ENCODE data around the gene FAM110D. TPM values are rescaled to one million over a fixed set of nuclear protein-coding genes. Genes with fewer than 3 reads are reported as not detected.

Gene FAM110D
- total RNA-seq, 4 donors from 2014 or later, result 3.5 to 15.6 (median 6.8) TPM

- H3K27ac ChIP-seq, result no peak overlapping the region
- TF ChIP-seq CTCF (IDR thresholded peaks at IDR 0.05) (no peak), POLR2A (IDR thresholded peaks at IDR 0.05) (no peak)
- no peaks in the 10 kb centered on the region for H3K9me3 ChIP-seq
- WGBS, 2 donors, result 91 to 92% methylated on average over 5 of the region's 5 CpGs
- no peaks in the 10 kb centered on the region for H3K36me3 ChIP-seq
- peaks cover 3 to 10% of the 10 kb centered on the region in 2 donors for H3K4me1 ChIP-seq
- no peak overlapping the region for H3K4me3 ChIP-seq (replicated peaks in 1 of 3)
- no peak for DNase-seq
- intact Hi-C loops (cut with DNase I), result no loop called here
- H3K27me3 ChIP-seq, result no peaks in the 10 kb centered on the region
Measured at GRCh38 chr1:26212726-26213125, 53.8 kb downstream of the FAM110D start.

GRCh38 chr1:26213335-26213905 is 54.5 kb downstream of the FAM110D start:
- Histone ChIP-seq H3K9me3 (no peaks in the 10 kb centered on the region), H3K4me3 (replicated peaks in 1 of 3) (no peak overlapping the region), H3K36me3 (no peaks in the 10 kb centered on the region), H3K27me3 (no peaks in the 10 kb centered on the region), H3K27ac (no peak overlapping the region), H3K4me1 (peaks cover 5 to 10% of the 10 kb centered on the region in 2 donors)
- intact Hi-C loops (cut with DNase I), result no loop called here
- WGBS, 2 donors, result 84 to 85% methylated on average over 6 of the region's 6 CpGs
- DNase-seq, result peak in 1 of 2 donors; percentile 8
- TF ChIP-seq CTCF (IDR thresholded peaks at IDR 0.05) (no peak), POLR2A (IDR thresholded peaks at IDR 0.05) (no peak)

Other genes with a start within 250 kb of the FAM110D start
- gene PAFAH2, start 161.0 kb upstream of the FAM110D start, total RNA-seq, result 10 to 100 TPM; 22.5 to 35.4 (median 30.7) TPM
- gene EXTL1, start 137.3 kb upstream of the FAM110D start, total RNA-seq, result 1 to 10 TPM in 1 of 4 donors, under 1 TPM in 1, not detected in 2; 0.13 to 1.2 TPM
- gene SLC30A2, start 113.0 kb upstream of the FAM110D start, total RNA-seq, result 10 to 100 TPM; 12.5 to 55.9 (median 43.4) TPM
- 1 to 10 TPM in 1 of 4 donors, under 1 TPM in 1, not detected in 2; 0.39 to 1.5 TPM for gene TRIM63, start 91.4 kb upstream of the FAM110D start, total RNA-seq
- 10 to 100 TPM; 24.2 to 39.0 (median 25.5) TPM for gene PDIK1L, start 47.3 kb upstream of the FAM110D start, total RNA-seq
- gene C1orf232, start 9.9 kb downstream of the FAM110D start, total RNA-seq, result not detected
- 10 to 100 TPM; 18.3 to 65.8 (median 27.3) TPM for gene ZNF593, start 10.8 kb downstream of the FAM110D start, total RNA-seq
- gene ZNF593OS, start 12.8 kb downstream of the FAM110D start, total RNA-seq, result under 1 TPM in 1 of 4 donors, not detected in 3; 0.33 TPM
- 10 to 100 TPM; 20.0 to 81.2 (median 31.6) TPM for gene CNKSR1, start 18.4 kb downstream of the FAM110D start, total RNA-seq
- not detected for gene CATSPER4, start 31.5 kb downstream of the FAM110D start, total RNA-seq
- gene CEP85, start 75.1 kb downstream of the FAM110D start, total RNA-seq, result 10 to 100 TPM; 16.0 to 27.0 (median 17.0) TPM
- gene SH3BGRL3, start 121.0 kb downstream of the FAM110D start, total RNA-seq, result 10 to 100 TPM; 18.8 to 58.2 (median 37.4) TPM
- gene UBXN11, start 147.6 kb downstream of the FAM110D start, total RNA-seq, result 10 to 100 TPM; 23.9 to 35.4 (median 30.2) TPM
- gene CD52, start 158.9 kb downstream of the FAM110D start, total RNA-seq, result 10 to 100 TPM in 1 of 4 donors, 1 to 10 TPM in 1, not detected in 2; 3.0 to 12.3 TPM
- not detected for gene CRYBG2, start 195.1 kb downstream of the FAM110D start, total RNA-seq
- under 1 TPM in 1 of 4 donors, not detected in 3; 0.59 TPM for gene ZNF683, start 213.7 kb downstream of the FAM110D start, total RNA-seq

All from thyroid gland (tissue), 4 donors.